CD4-positive, CD25-positive, alpha-beta regulatory T cell (primary cell): ENCODE data around the gene DOCK8. TPM values are rescaled to one million over a fixed set of nuclear protein-coding genes. Genes with fewer than 3 reads are reported as not detected.
"Not testable (repeated sequence)": the region's sequence is repeated elsewhere in the genome, so short reads cannot be mapped to it uniquely, and the experiment has no call there.

Source experiments
- ATAC-seq, 2 donors: fragments of 150-1000 bp; cut with Tn5 transposase; one replicate each; pipeline ENCODE4 v1.10.0; 2021; ENCODE audit warnings: low read depth in 2 of 2, moderate number of reproducible peaks in 2 of 2, moderate library complexity in 1 of 2
- DNase-seq, 3 donors: peaks; one replicate each; pipeline versions ENCODE4 v3.0.0 to v3.0.0-alpha.2; 2012 to 2022; ENCODE audit warnings: mixed read lengths in 1 of 3
- H3K27ac ChIP-seq: one replicate; pipeline ENCODE4 v1.7.0; 2013; ENCODE audit warnings: mild to moderate bottlenecking, low read length; ENCODE audit not compliant: insufficient read depth, poor library complexity, severe bottlenecking
- H3K27me3 ChIP-seq: one replicate; pipeline ENCODE4 v1.7.0; 2013; ENCODE audit warnings: low read length; ENCODE audit not compliant: control insufficient read depth, insufficient read depth
- H3K36me3 ChIP-seq: one replicate; pipeline ENCODE4 v1.7.0; 2013; ENCODE audit warnings: mild to moderate bottlenecking, low read length, moderate library complexity; ENCODE audit not compliant: control insufficient read depth, insufficient read depth
- H3K4me1 ChIP-seq: 2 replicates; pipeline ENCODE4 v1.7.0; 2013; ENCODE audit warnings: mild to moderate bottlenecking, low read length; ENCODE audit not compliant: insufficient read depth, control insufficient read depth, poor library complexity, severe bottlenecking
- H3K4me3 ChIP-seq: one replicate; pipeline ENCODE4 v1.7.0; 2013; ENCODE audit warnings: low read depth, mild to moderate bottlenecking, low read length, moderate library complexity
- H3K9me3 ChIP-seq, 2 experiments: 1 replicate in 1 of 2; 2 replicates in 1 of 2; pipeline ENCODE4 v1.7.0; 2013; ENCODE audit warnings: low read length in 2 of 2, mild to moderate bottlenecking in 1 of 2, moderate library complexity in 1 of 2; ENCODE audit not compliant: control insufficient read depth in 2 of 2
- H3K27ac Mint-ChIP-seq, 3 donors: one replicate each; pipeline ENCODE4 v1.8.0; 2020 to 2022; ENCODE audit warnings: mild to moderate bottlenecking in 3 of 3, mixed read lengths in 3 of 3, moderate library complexity in 2 of 3
- H3K27me3 Mint-ChIP-seq: one replicate; pipeline ENCODE4 v1.8.0; 2022; ENCODE audit warnings: mild to moderate bottlenecking, mixed read lengths
- H3K36me3 Mint-ChIP-seq: one replicate; pipeline ENCODE4 v1.8.0; 2020; ENCODE audit warnings: mixed read lengths
- H3K4me1 Mint-ChIP-seq, 4 donors: one replicate each; pipeline ENCODE4 v1.8.0; 2020 to 2022; ENCODE audit warnings: mixed read lengths in 4 of 4, mild to moderate bottlenecking in 1 of 4
- H3K4me3 Mint-ChIP-seq, 4 donors: one replicate each; pipeline ENCODE4 v1.8.0; 2020 to 2022; ENCODE audit warnings: mild to moderate bottlenecking in 4 of 4, mixed read lengths in 4 of 4, moderate library complexity in 3 of 4
- H3K9me3 Mint-ChIP-seq, 7 donors: one replicate each; pipeline ENCODE4 v1.8.0; 2020 to 2022; ENCODE audit warnings: mixed read lengths in 7 of 7, mild to moderate bottlenecking in 3 of 7, moderate library complexity in 2 of 7
- polyA plus RNA-seq, 4 donors: library from polyadenylated mRNA; unstranded; fragments of 300-500 nt; fragmentation: Illumina TruSeq; gene quantifications; one replicate each; pipeline ENCODE4 v1.2.3, GENCODE V29; 2021
- total RNA-seq: library from RNA; stranded (reverse); gene quantifications from one replicate; pipeline ENCODE4 v1.2.3, GENCODE V29; 2022

DOCK8 gene
- total and polyA plus RNA-seq, 5 donors from 2014 or later, result 51.8 to 219 (median 54.4) TPM

- Histone ChIP-seq H3K9me3 (no peaks in the 10 kb centered on the region), H3K27ac (no peak overlapping the region), H3K27me3 (peaks cover 5% of the 10 kb centered on the region), H3K4me1 (peaks cover 11% of the 10 kb centered on the region), H3K36me3 (no peaks in the 10 kb centered on the region), H3K4me3 (no peak overlapping the region)
- Mint-ChIP-seq H3K27ac (no peak overlapping the region), H3K4me1 (peaks cover 0 to 14% (median 8%) of the 10 kb centered on the region in 4 donors), H3K36me3 (no peaks in the 10 kb centered on the region), H3K4me3 (no peak overlapping the region), H3K27me3 (peaks cover 16% of the 10 kb centered on the region), H3K9me3 (no peaks in the 10 kb centered on the region)
- DNase-seq, result no peak
- ATAC-seq, result no peak
These were observed 3.6 kb upstream of the DOCK8 start for GRCh38 chr9:211036-211435.

DNA sequence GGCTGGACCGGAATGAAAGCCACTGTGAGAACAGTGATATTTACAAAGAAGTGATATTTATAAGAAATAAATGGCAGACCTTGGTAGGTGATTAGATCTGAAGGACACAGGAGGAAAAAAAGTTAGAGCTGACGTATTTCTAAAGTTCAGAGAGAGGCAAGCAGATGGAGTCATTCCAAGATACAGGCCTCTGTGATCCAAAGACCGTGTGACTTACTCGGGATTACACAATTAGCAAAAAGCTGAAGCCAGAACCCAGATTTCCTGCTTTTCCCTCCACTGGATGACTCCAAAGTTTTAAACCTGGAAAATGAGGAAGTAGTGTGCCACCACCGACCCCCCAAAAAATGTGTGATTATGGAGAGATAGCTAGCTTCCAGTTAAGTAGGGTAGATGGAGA is 3.1 kb upstream of the DOCK8 start:
- Histone ChIP-seq H3K4me3 (no peak overlapping the region), H3K4me1 (peaks cover 11% of the 10 kb centered on the region), H3K27ac (no peak overlapping the region), H3K27me3 (peaks cover 5% of the 10 kb centered on the region), H3K36me3 (no peaks in the 10 kb centered on the region), H3K9me3 (no peaks in the 10 kb centered on the region)
- H3K36me3 Mint-ChIP-seq, result no peaks in the 10 kb centered on the region
- peaks cover 14% of the 10 kb centered on the region for H3K27me3 Mint-ChIP-seq
- no peak for DNase-seq
- H3K9me3 Mint-ChIP-seq, result no peaks in the 10 kb centered on the region
- H3K27ac Mint-ChIP-seq, result no peak overlapping the region
- no peak overlapping the region for H3K4me3 Mint-ChIP-seq
- no peak for ATAC-seq
- H3K4me1 Mint-ChIP-seq, result peaks cover 0 to 14% (median 9%) of the 10 kb centered on the region in 4 donors

- Histone ChIP-seq H3K27me3 (peaks cover 5% of the 10 kb centered on the region), H3K4me3 (no peak overlapping the region), H3K9me3 (no peaks in the 10 kb centered on the region), H3K4me1 (peaks cover 11% of the 10 kb centered on the region), H3K36me3 (no peaks in the 10 kb centered on the region), H3K27ac (no peak overlapping the region)
- Mint-ChIP-seq H3K36me3 (no peaks in the 10 kb centered on the region), H3K27me3 (peaks cover 14% of the 10 kb centered on the region), H3K4me1 (peaks cover 0 to 17% (median 11%) of the 10 kb centered on the region in 4 donors), H3K4me3 (no peak overlapping the region), H3K9me3 (no peaks in the 10 kb centered on the region), H3K27ac (no peak overlapping the region)
- no peak for ATAC-seq
- no peak for DNase-seq
These were observed 2.4 kb upstream of the DOCK8 start for GRCh38 chr9:212297-212696.

GRCh38 chr9:213901-214300 is 764 bp upstream of the DOCK8 start:
- H3K4me3 ChIP-seq, result peak overlapping the region; percentile 58
- not testable (repeated sequence) for H3K27ac ChIP-seq, DNase-seq, H3K36me3 ChIP-seq, H3K36me3 Mint-ChIP-seq, H3K9me3 ChIP-seq, H3K27ac Mint-ChIP-seq, ATAC-seq, H3K9me3 Mint-ChIP-seq, H3K27me3 ChIP-seq
- H3K4me3 Mint-ChIP-seq, result peak overlapping the region; percentile 77 to 91 (median 84)
- H3K27me3 Mint-ChIP-seq, result peaks cover 10% of the 10 kb centered on the region
- peaks cover 0 to 21% (median 13%) of the 10 kb centered on the region in 4 donors for H3K4me1 Mint-ChIP-seq
- peaks cover 11% of the 10 kb centered on the region for H3K4me1 ChIP-seq

GRCh38 chr9:214351-214647 is 366 bp upstream of the DOCK8 start:
- Mint-ChIP-seq H3K4me3 (peak overlapping the region; percentile 77 to 91 (median 84)), H3K36me3 (no peaks in the 10 kb centered on the region), H3K27me3 (peaks cover 10% of the 10 kb centered on the region), H3K4me1 (peaks cover 0 to 21% (median 13%) of the 10 kb centered on the region in 4 donors), H3K27ac (peak overlapping the region in 1 of 3 donors; percentile 87), H3K9me3 (no peaks in the 10 kb centered on the region)
- H3K27ac ChIP-seq, result no peak overlapping the region
- no peak for DNase-seq
- peaks cover 11% of the 10 kb centered on the region for H3K4me1 ChIP-seq
- no peaks in the 10 kb centered on the region for H3K36me3 ChIP-seq
- peak overlapping the region; percentile 58 for H3K4me3 ChIP-seq
- H3K27me3 ChIP-seq, result peaks cover 3% of the 10 kb centered on the region
- no peak for ATAC-seq
- no peaks in the 10 kb centered on the region for H3K9me3 ChIP-seq

DNA sequence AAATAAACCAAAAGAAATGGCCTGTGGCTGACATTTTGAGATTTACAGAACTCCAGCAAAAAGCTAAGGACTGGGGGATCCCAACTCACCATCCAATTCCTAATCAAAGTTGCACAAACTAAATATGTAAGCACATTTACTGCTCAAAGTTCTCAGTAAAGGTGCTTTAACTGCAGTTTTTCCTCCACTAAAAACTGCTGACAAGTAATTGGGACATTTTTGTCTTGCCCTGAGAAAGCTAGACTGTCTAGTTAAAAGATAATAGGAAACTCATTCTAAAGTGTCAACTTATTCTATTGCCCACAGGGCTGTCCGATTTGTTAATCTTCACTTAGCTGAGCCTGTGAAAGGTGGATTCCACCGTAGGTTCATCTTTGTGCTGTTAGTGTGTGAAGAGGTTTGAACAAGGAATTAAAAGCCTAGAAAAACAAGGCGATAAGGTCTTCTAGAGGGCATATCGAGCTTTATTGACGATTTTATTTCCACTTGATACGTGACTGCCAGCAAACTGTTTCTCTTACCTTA is 1.0 kb downstream of the DOCK8 start:
- no peaks in the 10 kb centered on the region for H3K9me3 ChIP-seq
- Mint-ChIP-seq H3K4me1 (peaks cover 3 to 21% (median 13%) of the 10 kb centered on the region in 4 donors), H3K27me3 (peaks cover 5% of the 10 kb centered on the region), H3K9me3 (no peaks in the 10 kb centered on the region), H3K36me3 (no peaks in the 10 kb centered on the region), H3K27ac (peak overlapping the region in 2 of 3 donors; percentile 43 to 57), H3K4me3 (peak overlapping the region; percentile 89 to 93 (median 92))
- no peak overlapping the region for H3K27ac ChIP-seq
- H3K4me3 ChIP-seq, result peak overlapping the region; percentile 71
- H3K4me1 ChIP-seq, result peaks cover 11% of the 10 kb centered on the region
- DNase-seq, result peak in 1 of 3 donors; percentile 3
- peaks cover 3% of the 10 kb centered on the region for H3K27me3 ChIP-seq
- no peak for ATAC-seq
- no peaks in the 10 kb centered on the region for H3K36me3 ChIP-seq

- no peaks in the 10 kb centered on the region for H3K9me3 Mint-ChIP-seq
- H3K27me3 Mint-ChIP-seq, result peaks cover 5% of the 10 kb centered on the region
- no peaks in the 10 kb centered on the region for H3K36me3 Mint-ChIP-seq
- Histone ChIP-seq H3K36me3 (no peaks in the 10 kb centered on the region), H3K9me3 (no peaks in the 10 kb centered on the region), H3K27ac (no peak overlapping the region), H3K4me1 (peaks cover 14% of the 10 kb centered on the region), H3K27me3 (peaks cover 3% of the 10 kb centered on the region), H3K4me3 (no peak overlapping the region)
- ATAC-seq (no peak), DNase-seq (no peak)
- peak overlapping the region in 3 of 4 donors; percentile 33 to 91 (median 59) for H3K4me3 Mint-ChIP-seq
- H3K4me1 Mint-ChIP-seq, result peaks cover 3 to 21% (median 14%) of the 10 kb centered on the region in 4 donors
- H3K27ac Mint-ChIP-seq, result no peak overlapping the region
These were observed 2.2 kb downstream of the DOCK8 start for GRCh38 chr9:216866-217265.

- Histone ChIP-seq H3K36me3 (no peaks in the 10 kb centered on the region), H3K4me1 (peaks cover 23% of the 10 kb centered on the region), H3K9me3 (no peaks in the 10 kb centered on the region), H3K4me3 (no peak overlapping the region), H3K27me3 (peaks cover 3% of the 10 kb centered on the region), H3K27ac (no peak overlapping the region)
- Mint-ChIP-seq H3K9me3 (no peaks in the 10 kb centered on the region), H3K4me3 (no peak overlapping the region), H3K36me3 (no peaks in the 10 kb centered on the region), H3K27me3 (peaks cover 10% of the 10 kb centered on the region), H3K27ac (no peak overlapping the region), H3K4me1 (peaks cover 10 to 31% (median 23%) of the 10 kb centered on the region in 4 donors)
- DNase-seq (no peak), ATAC-seq (no peak)
These were observed 3.3 kb downstream of the DOCK8 start for GRCh38 chr9:217950-218349.
